HepG2 (cell line): ENCODE data around the gene ZNF3. TPM values are rescaled to one million over a fixed set of nuclear protein-coding genes. Genes with fewer than 3 reads are reported as not detected.

Experiments
- AGO2 ChIP-seq: fragments of 200-400 bp; formaldehyde crosslinking; optimal IDR thresholded peaks from 2 replicates; pipeline ENCODE3; 2017; ENCODE audit warnings: mild to moderate bottlenecking, low read depth, low read length, moderate library complexity
- CHD2 ChIP-seq: IDR thresholded peaks from 2 replicates; pipeline ENCODE4 v1.6.1; 2011; ENCODE audit warnings: low read depth, low read length, improper control_type of control experiment
- HOXA5 ChIP-seq: sonication (generic); formaldehyde crosslinking; IDR thresholded peaks from 2 replicates; pipeline ENCODE4 v1.4.0; 2020; ENCODE audit warnings: missing genetic modification reagents
- JUND ChIP-seq: sonication (generic); formaldehyde crosslinking; IDR thresholded peaks from 2 replicates; pipeline ENCODE4 v1.8.0; 2022; ENCODE audit warnings: mild to moderate bottlenecking, missing genetic modification reagents
- U2AF1 ChIP-seq: fragments of 200-400 bp; formaldehyde crosslinking; optimal IDR thresholded peaks from 2 replicates; pipeline ENCODE3; 2017; ENCODE audit warnings: mild to moderate bottlenecking, low read depth, low read length
- ZEB1 ChIP-seq: IDR thresholded peaks from 2 replicates; pipeline ENCODE4 v1.6.1; 2012; ENCODE audit warnings: mild to moderate bottlenecking, low read depth, inconsistent platforms; ENCODE audit not compliant: insufficient replicate concordance
- ZNF577 ChIP-seq: sonication (generic); formaldehyde crosslinking; IDR thresholded peaks from 2 replicates; pipeline ENCODE4 v1.4.0; 2020; ENCODE audit warnings: mild to moderate bottlenecking, low read depth, missing genetic modification reagents, borderline replicate concordance
- ZNF629 ChIP-seq: sonication (generic); formaldehyde crosslinking; conservative IDR thresholded peaks from 2 replicates; pipeline ENCODE4 v1.5.0; 2020; ENCODE audit warnings: missing genetic modification reagents
- ZNF670 ChIP-seq: sonication (generic); formaldehyde crosslinking; IDR thresholded peaks from 2 replicates; pipeline ENCODE4 v1.8.0; 2022; ENCODE audit warnings: mild to moderate bottlenecking, missing genetic modification reagents, borderline replicate concordance
- ZNF674 ChIP-seq: sonication (generic); formaldehyde crosslinking; IDR thresholded peaks from 2 replicates; pipeline ENCODE4 v1.5.0; 2020; ENCODE audit warnings: low read depth, mild to moderate bottlenecking, missing genetic modification reagents
- ZNF703 ChIP-seq: sonication (generic); formaldehyde crosslinking; IDR thresholded peaks from 2 replicates; pipeline ENCODE4 v1.5.1; 2020; ENCODE audit warnings: missing genetic modification reagents, mild to moderate bottlenecking, moderate library complexity, borderline replicate concordance
- ZNF768 ChIP-seq: sonication (generic); formaldehyde crosslinking; IDR thresholded peaks from 2 replicates; pipeline ENCODE4 v1.4.0; 2020; ENCODE audit warnings: missing genetic modification reagents
- ZSCAN22 ChIP-seq: sonication (generic); formaldehyde crosslinking; IDR thresholded peaks from 2 replicates; pipeline ENCODE4 v1.4.0; 2020; ENCODE audit warnings: mild to moderate bottlenecking, missing genetic modification reagents
- polyA plus RNA-seq, 8 experiments: library from polyadenylated mRNA; depleted of rRNA in 3 of 8; stranded (reverse) in 7 of 8; unstranded in 1 of 8; fragments of >200 nt; fragmentation: Illumina TruSeq in 4 of 8; extraction: Trizol in 4 of 8; gene quantifications; 2 replicates each; pipeline versions ENCODE4 v1.2.1 to v1.2.3, GENCODE V29; 2011 to 2016; ENCODE audit warnings: low read depth in 4 of 8, missing spikeins in 1 of 8, mixed read lengths in 1 of 8; ENCODE audit not compliant: insufficient read depth in 1 of 8
- total RNA-seq, 5 experiments: library from RNA; depleted of rRNA; stranded (reverse); fragments of >200 nt; fragmentation: Illumina TruSeq; extraction: Trizol; gene quantifications; 2 replicates each; pipeline ENCODE4 v1.2.3, GENCODE V29; 2016; ENCODE audit warnings: low read depth in 1 of 5
- TF ChIP-seq, protein P1 (sequence below), 2 experiments: fragments of 450-650 bp in 1 of 2; sonication (generic) in 1 of 2; formaldehyde crosslinking in 1 of 2; IDR thresholded peaks; 2 replicates each; pipeline versions ENCODE4 v1.6.1 to v1.8.0; 2016 to 2022; ENCODE audit warnings: antibody characterized with exemption in 1 of 2, mild to moderate bottlenecking in 1 of 2, missing genetic modification reagents in 1 of 2
- TF ChIP-seq, protein P2 (sequence below): sonication (generic); formaldehyde crosslinking; IDR thresholded peaks from 2 replicates; pipeline ENCODE4 v1.4.0; 2020; ENCODE audit warnings: low read depth, mild to moderate bottlenecking, missing genetic modification reagents
- TF ChIP-seq, protein P3 (sequence below): sonication (generic); formaldehyde crosslinking; IDR thresholded peaks from 2 replicates; pipeline ENCODE4 v1.8.0; 2022; ENCODE audit warnings: mild to moderate bottlenecking, missing genetic modification reagents; ENCODE audit not compliant: insufficient replicate concordance

The ZNF3 gene
- total and polyA plus RNA-seq, 2 of the 13 experiments (the other 11 are each of a cell fraction or from before 2014, with no cell fraction given), result 33.7 to 56.9 TPM

DNA sequence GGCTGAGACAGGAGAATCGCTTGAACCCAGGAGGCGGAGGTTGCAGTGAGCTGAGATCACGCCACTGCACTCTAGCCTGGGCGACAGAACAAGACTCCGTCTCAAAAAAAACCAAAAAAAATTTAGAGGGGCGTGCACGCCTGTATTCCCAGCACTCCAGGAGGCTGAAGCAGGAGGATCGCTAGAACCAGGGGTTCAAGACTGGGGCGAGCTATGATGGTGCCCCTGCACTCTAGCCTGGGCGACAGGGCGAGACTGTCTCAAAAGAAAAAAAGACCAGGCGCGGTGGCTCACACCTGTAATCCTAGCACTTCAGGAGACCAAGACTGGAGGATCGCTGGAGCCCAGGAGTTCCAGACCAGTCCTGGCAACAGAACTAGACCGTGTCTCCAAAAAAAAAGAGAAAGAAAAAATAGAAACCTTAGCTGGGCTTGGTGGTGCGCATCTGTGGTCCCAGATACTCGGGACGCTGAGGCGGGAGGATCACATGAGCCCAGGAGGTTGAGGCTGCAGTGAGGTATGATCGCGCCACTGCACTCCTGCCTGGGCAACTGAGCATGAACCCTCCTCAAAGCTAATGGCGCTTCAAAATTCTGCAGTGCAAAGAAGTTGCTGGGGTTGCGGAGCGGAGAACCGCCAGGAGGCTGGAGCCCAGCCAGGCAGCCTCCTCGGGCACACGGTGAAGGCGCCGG is 44.9 kb upstream of the ZNF3 start (continued):
- TF ChIP-seq, protein P1, sequence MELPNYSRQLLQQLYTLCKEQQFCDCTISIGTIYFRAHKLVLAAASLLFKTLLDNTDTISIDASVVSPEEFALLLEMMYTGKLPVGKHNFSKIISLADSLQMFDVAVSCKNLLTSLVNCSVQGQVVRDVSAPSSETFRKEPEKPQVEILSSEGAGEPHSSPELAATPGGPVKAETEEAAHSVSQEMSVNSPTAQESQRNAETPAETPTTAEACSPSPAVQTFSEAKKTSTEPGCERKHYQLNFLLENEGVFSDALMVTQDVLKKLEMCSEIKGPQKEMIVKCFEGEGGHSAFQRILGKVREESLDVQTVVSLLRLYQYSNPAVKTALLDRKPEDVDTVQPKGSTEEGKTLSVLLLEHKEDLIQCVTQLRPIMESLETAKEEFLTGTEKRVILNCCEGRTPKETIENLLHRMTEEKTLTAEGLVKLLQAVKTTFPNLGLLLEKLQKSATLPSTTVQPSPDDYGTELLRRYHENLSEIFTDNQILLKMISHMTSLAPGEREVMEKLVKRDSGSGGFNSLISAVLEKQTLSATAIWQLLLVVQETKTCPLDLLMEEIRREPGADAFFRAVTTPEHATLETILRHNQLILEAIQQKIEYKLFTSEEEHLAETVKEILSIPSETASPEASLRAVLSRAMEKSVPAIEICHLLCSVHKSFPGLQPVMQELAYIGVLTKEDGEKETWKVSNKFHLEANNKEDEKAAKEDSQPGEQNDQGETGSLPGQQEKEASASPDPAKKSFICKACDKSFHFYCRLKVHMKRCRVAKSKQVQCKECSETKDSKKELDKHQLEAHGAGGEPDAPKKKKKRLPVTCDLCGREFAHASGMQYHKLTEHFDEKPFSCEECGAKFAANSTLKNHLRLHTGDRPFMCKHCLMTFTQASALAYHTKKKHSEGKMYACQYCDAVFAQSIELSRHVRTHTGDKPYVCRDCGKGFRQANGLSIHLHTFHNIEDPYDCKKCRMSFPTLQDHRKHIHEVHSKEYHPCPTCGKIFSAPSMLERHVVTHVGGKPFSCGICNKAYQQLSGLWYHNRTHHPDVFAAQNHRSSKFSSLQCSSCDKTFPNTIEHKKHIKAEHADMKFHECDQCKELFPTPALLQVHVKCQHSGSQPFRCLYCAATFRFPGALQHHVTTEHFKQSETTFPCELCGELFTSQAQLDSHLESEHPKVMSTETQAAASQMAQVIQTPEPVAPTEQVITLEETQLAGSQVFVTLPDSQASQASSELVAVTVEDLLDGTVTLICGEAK (IDR thresholded peaks at IDR 0.05), result no peak
- TF ChIP-seq, protein P1 (CRISPR knock-in tag; IDR thresholded peaks at IDR 0.05), result peak; percentile 31
- TF ChIP-seq AGO2 (peak; percentile 50), JUND (CRISPR knock-in tag) (no peak), CHD2 (no peak), ZNF768 (peak; percentile 8; the same call in 1 of the 2 replicates), ZNF577 (no peak), ZEB1 (peak; percentile 50), U2AF1 (no peak), HOXA5 (CRISPR knock-in tag) (no peak), ZNF670 (CRISPR knock-in tag) (no peak), ZNF703 (no peak), ZNF629 (CRISPR knock-in tag) (peak; percentile 93), ZSCAN22 (CRISPR knock-in tag) (no peak), ZNF674 (CRISPR knock-in tag) (no peak)
- TF ChIP-seq, protein P2, sequence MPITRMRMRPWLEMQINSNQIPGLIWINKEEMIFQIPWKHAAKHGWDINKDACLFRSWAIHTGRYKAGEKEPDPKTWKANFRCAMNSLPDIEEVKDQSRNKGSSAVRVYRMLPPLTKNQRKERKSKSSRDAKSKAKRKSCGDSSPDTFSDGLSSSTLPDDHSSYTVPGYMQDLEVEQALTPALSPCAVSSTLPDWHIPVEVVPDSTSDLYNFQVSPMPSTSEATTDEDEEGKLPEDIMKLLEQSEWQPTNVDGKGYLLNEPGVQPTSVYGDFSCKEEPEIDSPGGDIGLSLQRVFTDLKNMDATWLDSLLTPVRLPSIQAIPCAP (CRISPR knock-in tag), result no peak
- TF ChIP-seq, protein P3, sequence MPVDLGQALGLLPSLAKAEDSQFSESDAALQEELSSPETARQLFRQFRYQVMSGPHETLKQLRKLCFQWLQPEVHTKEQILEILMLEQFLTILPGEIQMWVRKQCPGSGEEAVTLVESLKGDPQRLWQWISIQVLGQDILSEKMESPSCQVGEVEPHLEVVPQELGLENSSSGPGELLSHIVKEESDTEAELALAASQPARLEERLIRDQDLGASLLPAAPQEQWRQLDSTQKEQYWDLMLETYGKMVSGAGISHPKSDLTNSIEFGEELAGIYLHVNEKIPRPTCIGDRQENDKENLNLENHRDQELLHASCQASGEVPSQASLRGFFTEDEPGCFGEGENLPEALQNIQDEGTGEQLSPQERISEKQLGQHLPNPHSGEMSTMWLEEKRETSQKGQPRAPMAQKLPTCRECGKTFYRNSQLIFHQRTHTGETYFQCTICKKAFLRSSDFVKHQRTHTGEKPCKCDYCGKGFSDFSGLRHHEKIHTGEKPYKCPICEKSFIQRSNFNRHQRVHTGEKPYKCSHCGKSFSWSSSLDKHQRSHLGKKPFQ (CRISPR knock-in tag), result no peak
